MM.1S (cell line): ENCODE measurements around the gene CDK17.

Experiments used
- DNase-seq: peaks from one replicate; pipeline ENCODE4 v3.0.0-alpha.2; 2015
- H2AFZ ChIP-seq: fragments of 300-600 bp; sonication (generic); 2 replicates; pipeline ENCODE4 v1.6.0; 2016; ENCODE audit warnings: antibody characterized with exemption, low read length
- H3F3A ChIP-seq: fragments of 300-600 bp; sonication (generic); 2 replicates; pipeline ENCODE4 v1.6.1; 2016; ENCODE audit warnings: mild to moderate bottlenecking, antibody characterized with exemption, low read length, moderate library complexity, mixed read lengths; ENCODE audit not compliant: insufficient read depth
- H3K27ac ChIP-seq: fragments of 300-600 bp; sonication (generic); 2 replicates; pipeline ENCODE4 v1.5.1; 2016; ENCODE audit warnings: mild to moderate bottlenecking, low read length
- H3K27me3 ChIP-seq: fragments of 300-600 bp; sonication (generic); replicated peaks from 2 replicates; pipeline ENCODE4 v1.6.0; 2016; ENCODE audit warnings: low read length; ENCODE audit not compliant: insufficient read depth
- H3K36me3 ChIP-seq: fragments of 300-600 bp; sonication (generic); replicated peaks from 2 replicates; pipeline ENCODE4 v1.6.1; 2016; ENCODE audit warnings: mild to moderate bottlenecking, low read length, mixed read lengths; ENCODE audit not compliant: insufficient read depth
- H3K4me1 ChIP-seq: fragments of 300-600 bp; sonication (generic); 2 replicates; pipeline ENCODE4 v1.6.1; 2016; ENCODE audit warnings: low read length, mixed read lengths
- H3K4me2 ChIP-seq: fragments of 300-600 bp; sonication (generic); 2 replicates; pipeline ENCODE4 v1.6.0; 2016; ENCODE audit warnings: low read depth, low read length
- H3K4me3 ChIP-seq: fragments of 300-600 bp; sonication (generic); 2 replicates; pipeline ENCODE4 v1.5.1; 2016; ENCODE audit warnings: low read length, mixed read lengths
- H3K79me2 ChIP-seq: fragments of 300-600 bp; sonication (generic); 2 replicates; pipeline ENCODE4 v1.6.1; 2016; ENCODE audit warnings: mixed run types, low read length, mixed read lengths
- H3K9ac ChIP-seq: fragments of 300-600 bp; sonication (generic); 2 replicates; pipeline ENCODE4 v1.6.1; 2016; ENCODE audit warnings: low read length, mixed read lengths
- H3K9me2 ChIP-seq: fragments of 300-600 bp; sonication (generic); replicated peaks from 2 replicates; pipeline ENCODE4 v1.6.1; 2016; ENCODE audit warnings: mild to moderate bottlenecking, low read length, mixed read lengths; ENCODE audit not compliant: insufficient read depth
- H3K9me3 ChIP-seq: fragments of 300-600 bp; sonication (generic); replicated peaks from 2 replicates; pipeline ENCODE4 v1.6.1; 2016; ENCODE audit warnings: mild to moderate bottlenecking, low read length, mixed read lengths; ENCODE audit not compliant: insufficient read depth
- H4K20me1 ChIP-seq: fragments of 300-600 bp; sonication (generic); 2 replicates; pipeline ENCODE4 v1.6.1; 2016; ENCODE audit warnings: mild to moderate bottlenecking, low read length, moderate library complexity, mixed read lengths; ENCODE audit not compliant: insufficient read depth
- CTCF ChIP-seq: fragments of 300-600 bp; sonication (generic); IDR thresholded peaks from 2 replicates; pipeline ENCODE4 v1.5.1; 2016; ENCODE audit warnings: antibody characterized with exemption, low read length, mixed read lengths
- EZH2 ChIP-seq: fragments of 300-600 bp; sonication (generic); optimal IDR thresholded peaks from 2 replicates; pipeline ENCODE3; 2017; ENCODE audit warnings: low read depth, mild to moderate bottlenecking, antibody characterized with exemption, low read length, mixed read lengths
- EZH2phosphoT487 ChIP-seq: fragments of 300-600 bp; sonication (generic); IDR thresholded peaks from 2 replicates; pipeline ENCODE4 v1.6.1; 2018; ENCODE audit warnings: antibody characterized with exemption, low read length

The CDK17 gene

GRCh38 chr12:96364092-96364700, 36.0 kb downstream of the CDK17 start:
- Histone ChIP-seq H3K4me3 (no peak overlapping the region), H3K4me1 (no peaks in the 10 kb centered on the region), H3K9ac (no peak overlapping the region), H3K27ac (no peak overlapping the region), H3K36me3 (no peaks in the 10 kb centered on the region), H3K79me2 (peaks cover 93% of the 10 kb centered on the region), H3F3A (no peaks in the 10 kb centered on the region), H3K27me3 (no peaks in the 10 kb centered on the region), H4K20me1 (no peaks in the 10 kb centered on the region), H2AFZ (no peak overlapping the region), H3K9me3 (no peaks in the 10 kb centered on the region), H3K9me2 (no peaks in the 10 kb centered on the region), H3K4me2 (no peak overlapping the region)
- TF ChIP-seq CTCF (no peak), EZH2phosphoT487 (no peak), EZH2 (no peak)
- no peak for DNase-seq

- Histone ChIP-seq H3K9me2 (no peaks in the 10 kb centered on the region), H3F3A (no peaks in the 10 kb centered on the region), H3K4me3 (no peak overlapping the region), H3K4me1 (no peaks in the 10 kb centered on the region), H3K9me3 (no peaks in the 10 kb centered on the region), H4K20me1 (no peaks in the 10 kb centered on the region), H3K27ac (no peak overlapping the region), H3K4me2 (no peak overlapping the region), H3K9ac (no peak overlapping the region), H3K36me3 (no peaks in the 10 kb centered on the region), H3K27me3 (no peaks in the 10 kb centered on the region), H2AFZ (no peak overlapping the region), H3K79me2 (peaks cover 88% of the 10 kb centered on the region)
- no peak for DNase-seq
- TF ChIP-seq EZH2phosphoT487 (no peak), CTCF (no peak), EZH2 (no peak)
Measured at GRCh38 chr12:96361074-96361473, 39.2 kb downstream of the CDK17 start.

- DNase-seq = no peak
- Histone ChIP-seq H3F3A (no peaks in the 10 kb centered on the region), H3K36me3 (no peaks in the 10 kb centered on the region), H2AFZ (no peak overlapping the region), H3K27me3 (no peaks in the 10 kb centered on the region), H3K9me3 (no peaks in the 10 kb centered on the region), H4K20me1 (no peaks in the 10 kb centered on the region), H3K79me2 (peaks cover 88% of the 10 kb centered on the region), H3K4me1 (no peaks in the 10 kb centered on the region), H3K9ac (no peak overlapping the region), H3K27ac (no peak overlapping the region), H3K4me2 (no peak overlapping the region), H3K9me2 (no peaks in the 10 kb centered on the region), H3K4me3 (no peak overlapping the region)
- no peak for TF ChIP-seq CTCF
- no peak for TF ChIP-seq EZH2
- TF ChIP-seq EZH2phosphoT487 = no peak
Measured at GRCh38 chr12:96360550-96360949, 39.7 kb downstream of the CDK17 start.
